Mesodermal cell (in vitro differentiated cells): ENCODE measurements around the gene ACTR10.
A peak's percentile ranks its signal among the peaks of the same experiment; 100 is the strongest.

Source experiments
- H3K27ac ChIP-seq: 2 replicates; pipeline ENCODE4 v1.7.0; 2013; ENCODE audit warnings: mild to moderate bottlenecking, low read depth, low read length, moderate library complexity; ENCODE audit not compliant: severe bottlenecking
- H3K36me3 ChIP-seq: 2 replicates; pipeline ENCODE4 v1.7.1; 2013; ENCODE audit warnings: mild to moderate bottlenecking, low read length, moderate library complexity; ENCODE audit not compliant: control insufficient read depth, insufficient read depth
- H3K4me1 ChIP-seq: one replicate; pipeline ENCODE4 v1.7.1; 2013; ENCODE audit warnings: mild to moderate bottlenecking, low read length; ENCODE audit not compliant: insufficient read depth, control insufficient read depth, poor library complexity, severe bottlenecking
- H3K4me3 ChIP-seq: 2 replicates; pipeline ENCODE4 v1.7.0; 2013; ENCODE audit warnings: low read length, control low read depth, mild to moderate bottlenecking; ENCODE audit not compliant: insufficient read depth, poor library complexity, severe bottlenecking; ENCODE audit errors: extremely low read depth
- H3K9me3 ChIP-seq: 2 replicates; pipeline ENCODE4 v1.7.1; 2013; ENCODE audit warnings: mild to moderate bottlenecking, low read length, moderate library complexity; ENCODE audit not compliant: control insufficient read depth
- WGBS, 2 experiments: methylation state at CpG; one replicate each; pipeline ENCODE4 v1.1.5; 2013; ENCODE audit warnings: missing lambda C conversion rate in 2 of 2; ENCODE audit not compliant: insufficient coverage in 2 of 2; 5-methylcytosine and 5-hydroxymethylcytosine counted together

ACTR10 gene

GRCh38 chr14:58265401-58265800 lies 65.5 kb downstream of the ACTR10 start:
- no peak overlapping the region for H3K4me3 ChIP-seq
- peaks cover 88% of the 10 kb centered on the region for H3K36me3 ChIP-seq
- H3K4me1 ChIP-seq = no peaks in the 10 kb centered on the region
- H3K9me3 ChIP-seq = no peaks in the 10 kb centered on the region
- H3K27ac ChIP-seq = no peak overlapping the region

GRCh38 chr14:58270628-58271027 lies 70.7 kb downstream of the ACTR10 start:
- H3K4me3 ChIP-seq = no peak overlapping the region
- H3K9me3 ChIP-seq = no peaks in the 10 kb centered on the region
- H3K36me3 ChIP-seq = peaks cover 59% of the 10 kb centered on the region
- no peaks in the 10 kb centered on the region for H3K4me1 ChIP-seq
- WGBS, 2 experiments = no CpG with 5 or more reads among the region's 2 CpGs
- no peak overlapping the region for H3K27ac ChIP-seq

GRCh38 chr14:58272588-58273372 lies 72.8 kb downstream of the ACTR10 start:
- Histone ChIP-seq H3K36me3 (peaks cover 50% of the 10 kb centered on the region), H3K4me3 (no peak overlapping the region), H3K4me1 (no peaks in the 10 kb centered on the region), H3K27ac (no peak overlapping the region), H3K9me3 (no peaks in the 10 kb centered on the region)
- WGBS, 2 experiments = 89 to 96% methylated on average over 1 to 2 of the region's 4 CpGs

- Histone ChIP-seq H3K27ac (no peak overlapping the region), H3K4me1 (no peaks in the 10 kb centered on the region), H3K36me3 (peaks cover 51% of the 10 kb centered on the region), H3K9me3 (no peaks in the 10 kb centered on the region), H3K4me3 (no peak overlapping the region)
These were observed 74.9 kb downstream of the ACTR10 start for GRCh38 chr14:58274881-58275280.

GRCh38 chr14:58275527-58276190 lies 75.7 kb downstream of the ACTR10 start:
- no peaks in the 10 kb centered on the region for H3K9me3 ChIP-seq
- H3K27ac ChIP-seq = no peak overlapping the region
- peaks cover 53% of the 10 kb centered on the region for H3K36me3 ChIP-seq
- no peak overlapping the region for H3K4me3 ChIP-seq
- H3K4me1 ChIP-seq = no peaks in the 10 kb centered on the region
- WGBS, 2 experiments = no CpG with 5 or more reads among the region's 2 CpGs

GRCh38 chr14:58276208-58276607 lies 76.3 kb downstream of the ACTR10 start:
- H3K4me3 ChIP-seq = no peak overlapping the region
- WGBS, 2 experiments = no CpG with 5 or more reads among the region's 1 CpG
- no peaks in the 10 kb centered on the region for H3K9me3 ChIP-seq
- H3K36me3 ChIP-seq = peaks cover 51% of the 10 kb centered on the region
- H3K4me1 ChIP-seq = peaks cover 2% of the 10 kb centered on the region
- no peak overlapping the region for H3K27ac ChIP-seq

- Histone ChIP-seq H3K9me3 (no peaks in the 10 kb centered on the region), H3K36me3 (peaks cover 47% of the 10 kb centered on the region), H3K27ac (no peak overlapping the region), H3K4me3 (no peak overlapping the region), H3K4me1 (peaks cover 7% of the 10 kb centered on the region)
- WGBS, 2 experiments = 91 to 100% methylated on average over 5 to 6 of the region's 8 CpGs
These were observed 78.2 kb downstream of the ACTR10 start for GRCh38 chr14:58278177-58278576.

GRCh38 chr14:58280954-58281787 lies 81.2 kb downstream of the ACTR10 start:
- Histone ChIP-seq H3K36me3 (peaks cover 69% of the 10 kb centered on the region), H3K4me3 (no peak overlapping the region), H3K9me3 (no peaks in the 10 kb centered on the region), H3K4me1 (peaks cover 7% of the 10 kb centered on the region), H3K27ac (peak overlapping the region; percentile 7)
- WGBS, 2 experiments = 80 to 96% methylated on average over 4 of the region's 4 CpGs

GRCh38 chr14:58281969-58282368 lies 82.0 kb downstream of the ACTR10 start:
- no peaks in the 10 kb centered on the region for H3K9me3 ChIP-seq
- H3K4me1 ChIP-seq = peaks cover 7% of the 10 kb centered on the region
- peaks cover 77% of the 10 kb centered on the region for H3K36me3 ChIP-seq
- no CpG with 5 or more reads among the region's 3 CpGs for WGBS, 2 experiments
- no peak overlapping the region for H3K4me3 ChIP-seq
- peak overlapping the region; percentile 7 for H3K27ac ChIP-seq

GRCh38 chr14:58282925-58283593 lies 83.1 kb downstream of the ACTR10 start:
- H3K9me3 ChIP-seq = no peaks in the 10 kb centered on the region
- peaks cover 76% of the 10 kb centered on the region for H3K36me3 ChIP-seq
- peaks cover 7% of the 10 kb centered on the region for H3K4me1 ChIP-seq
- no peak overlapping the region for H3K4me3 ChIP-seq
- 92% methylated on average over 2 of the region's 4 CpGs; no CpG with 5 or more reads in 1 of the 2 experiments for WGBS, 2 experiments
- H3K27ac ChIP-seq = no peak overlapping the region
